ENCODE results near the gene TENT4A.

TENT4A gene

DNA sequence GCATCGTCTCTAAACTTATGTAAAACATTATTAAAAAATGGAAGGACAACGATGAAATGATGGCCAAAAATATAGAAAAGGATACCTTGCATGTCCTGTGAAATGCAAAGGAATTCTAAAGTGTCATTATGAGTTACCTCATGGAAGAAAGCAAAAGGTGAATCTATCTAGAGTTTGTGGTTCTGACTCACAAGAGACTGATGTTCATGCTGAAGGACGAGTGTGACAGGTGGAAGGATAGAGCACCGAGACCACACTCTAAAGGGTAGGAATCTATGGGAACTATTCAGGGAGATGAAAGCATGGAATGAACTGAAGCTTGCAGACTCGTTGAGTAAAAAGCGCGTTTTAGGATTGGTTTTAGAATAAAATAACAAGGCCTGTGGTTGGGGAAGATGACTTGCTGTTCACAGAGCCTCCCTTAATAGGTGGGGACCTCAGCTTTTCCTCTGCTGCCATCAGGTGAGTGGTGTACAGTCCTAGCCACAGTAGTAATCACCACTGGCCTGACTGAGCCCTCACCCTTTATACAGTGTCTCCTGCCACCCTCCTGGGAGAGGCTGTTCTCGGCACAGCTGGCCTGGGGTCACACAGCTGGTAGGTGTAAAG, 11.2 kb downstream of the TENT4A start:
- intact Hi-C loops (cut with DNase I; ENCODE audit: low total_unique reads), result no loop called here

GRCh38 chr5:6725421-6725820, 12.2 kb downstream of the TENT4A start:
- TF ChIP-seq, protein P1, sequence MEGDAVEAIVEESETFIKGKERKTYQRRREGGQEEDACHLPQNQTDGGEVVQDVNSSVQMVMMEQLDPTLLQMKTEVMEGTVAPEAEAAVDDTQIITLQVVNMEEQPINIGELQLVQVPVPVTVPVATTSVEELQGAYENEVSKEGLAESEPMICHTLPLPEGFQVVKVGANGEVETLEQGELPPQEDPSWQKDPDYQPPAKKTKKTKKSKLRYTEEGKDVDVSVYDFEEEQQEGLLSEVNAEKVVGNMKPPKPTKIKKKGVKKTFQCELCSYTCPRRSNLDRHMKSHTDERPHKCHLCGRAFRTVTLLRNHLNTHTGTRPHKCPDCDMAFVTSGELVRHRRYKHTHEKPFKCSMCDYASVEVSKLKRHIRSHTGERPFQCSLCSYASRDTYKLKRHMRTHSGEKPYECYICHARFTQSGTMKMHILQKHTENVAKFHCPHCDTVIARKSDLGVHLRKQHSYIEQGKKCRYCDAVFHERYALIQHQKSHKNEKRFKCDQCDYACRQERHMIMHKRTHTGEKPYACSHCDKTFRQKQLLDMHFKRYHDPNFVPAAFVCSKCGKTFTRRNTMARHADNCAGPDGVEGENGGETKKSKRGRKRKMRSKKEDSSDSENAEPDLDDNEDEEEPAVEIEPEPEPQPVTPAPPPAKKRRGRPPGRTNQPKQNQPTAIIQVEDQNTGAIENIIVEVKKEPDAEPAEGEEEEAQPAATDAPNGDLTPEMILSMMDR (IDR thresholded peaks at IDR 0.05), result no peak
- H3K9me3 ChIP-seq, result no peaks in the 10 kb centered on the region
- peaks cover 0 to 93% (median 57%) of the 10 kb centered on the region in 4 donors for H3K4me1 ChIP-seq
- peak in 1 of 2 donors; percentile 25 for DNase-seq
- no peak overlapping the region for H3K27ac ChIP-seq
- intact Hi-C loops (cut with DNase I; ENCODE audit: low total_unique reads), result no loop called here
- no peak overlapping the region for H3K4me3 ChIP-seq
- no peaks in the 10 kb centered on the region for H3K36me3 ChIP-seq
- no peaks in the 10 kb centered on the region for H3K27me3 ChIP-seq

More for the DNA sequence above, 11.2 kb downstream of the TENT4A start:
- TF ChIP-seq, protein P1 (IDR thresholded peaks at IDR 0.05), result no peak
- H3K36me3 ChIP-seq, result no peaks in the 10 kb centered on the region
- H3K4me1 ChIP-seq, result peaks cover 0 to 94% (median 60%) of the 10 kb centered on the region in 4 donors
- H3K9me3 ChIP-seq, result no peaks in the 10 kb centered on the region
- DNase-seq, result no peak
- H3K27ac ChIP-seq, result no peak overlapping the region
- no peaks in the 10 kb centered on the region for H3K27me3 ChIP-seq
- no peak overlapping the region for H3K4me3 ChIP-seq

GRCh38 chr5:6726006-6726405, 12.8 kb downstream of the TENT4A start:
- DNase-seq, result no peak
- peaks cover 0 to 92% (median 52%) of the 10 kb centered on the region in 4 donors for H3K4me1 ChIP-seq
- H3K27ac ChIP-seq, result no peak overlapping the region
- no peak overlapping the region for H3K4me3 ChIP-seq
- H3K27me3 ChIP-seq, result no peaks in the 10 kb centered on the region
- no peaks in the 10 kb centered on the region for H3K9me3 ChIP-seq
- intact Hi-C loops (cut with DNase I; ENCODE audit: low total_unique reads), result no loop called here
- H3K36me3 ChIP-seq, result no peaks in the 10 kb centered on the region
- TF ChIP-seq, protein P1 (IDR thresholded peaks at IDR 0.05), result no peak

- Histone ChIP-seq H3K4me1 (peaks cover 0 to 92% (median 50%) of the 10 kb centered on the region in 4 donors), H3K27ac (no peak overlapping the region), H3K4me3 (no peak overlapping the region), H3K27me3 (no peaks in the 10 kb centered on the region), H3K9me3 (no peaks in the 10 kb centered on the region), H3K36me3 (no peaks in the 10 kb centered on the region)
- intact Hi-C loops (cut with DNase I; ENCODE audit: low total_unique reads), result no loop called here
- TF ChIP-seq, protein P1 (IDR thresholded peaks at IDR 0.05), result no peak
- peak in 1 of 2 donors; percentile 34 for DNase-seq
These were observed 14.0 kb downstream of the TENT4A start for GRCh38 chr5:6727231-6727630.

DNA sequence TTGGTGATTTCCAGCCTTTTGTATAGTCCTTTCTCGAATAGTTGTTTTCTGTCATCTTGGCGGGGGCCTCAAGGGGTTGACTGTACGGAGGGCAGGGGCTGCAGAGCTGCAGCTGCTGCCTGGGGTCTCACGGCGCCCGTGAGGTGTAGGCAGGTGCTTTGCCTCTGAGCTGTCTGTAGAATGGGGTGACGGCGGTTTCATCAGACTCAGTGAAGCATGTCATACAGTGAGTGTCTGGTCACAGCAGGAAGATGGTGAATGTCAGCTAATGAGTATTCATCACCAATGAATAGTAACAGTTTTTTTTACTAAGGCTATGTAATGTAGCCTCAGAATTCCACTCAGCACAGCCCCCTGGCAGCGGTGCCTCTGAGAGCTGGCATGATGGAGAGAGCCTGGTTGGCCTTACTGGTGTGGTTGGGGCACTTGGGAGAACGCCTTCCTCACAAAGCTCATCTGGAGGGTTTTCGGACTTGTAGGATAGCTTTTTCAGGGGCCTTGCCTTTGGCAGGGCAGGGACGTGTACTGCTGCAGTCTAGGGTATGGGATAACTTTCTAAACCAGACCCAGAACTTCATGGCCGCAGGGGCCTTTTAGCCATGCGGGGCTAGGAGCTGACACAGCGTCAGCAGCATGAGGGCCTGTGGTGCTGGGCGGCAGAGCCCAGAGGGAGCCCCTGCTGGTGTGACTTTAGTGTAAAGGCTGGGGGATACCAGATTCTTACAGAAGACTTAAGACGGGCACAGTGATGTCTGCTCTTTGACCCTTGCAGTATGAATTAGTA, 15.0 kb downstream of the TENT4A start:
- TF ChIP-seq, protein P1 (IDR thresholded peaks at IDR 0.05), result no peak

More for the DNA sequence above, 15.0 kb downstream of the TENT4A start:
- Histone ChIP-seq H3K4me1 (peaks cover 0 to 92% (median 51%) of the 10 kb centered on the region in 4 donors), H3K9me3 (no peaks in the 10 kb centered on the region), H3K27me3 (no peaks in the 10 kb centered on the region), H3K4me3 (no peak overlapping the region), H3K27ac (no peak overlapping the region), H3K36me3 (no peaks in the 10 kb centered on the region)
- no peak for DNase-seq
- intact Hi-C loops (cut with DNase I; ENCODE audit: low total_unique reads), result no loop called here
